Measurements from ENCODE around the gene OR7G3.

- TF ChIP-seq RAD21 (conservative IDR thresholded peaks at IDR 0.05) (no peak), EZH2 (IDR thresholded peaks at IDR 0.05; ENCODE audit: borderline replicate concordance, insufficient read depth, low read length, poor library complexity, severe bottlenecking) (no peak), CTCF (IDR thresholded peaks at IDR 0.05; ENCODE audit: poor library complexity, severe bottlenecking) (no peak), REST (IDR thresholded peaks at IDR 0.05; ENCODE audit: borderline replicate concordance) (no peak), SMC3 (conservative IDR thresholded peaks at IDR 0.05; ENCODE audit: poor library complexity) (no peak)
Measured at GRCh38 chr19:9078651-9079050, 48.1 kb downstream of the OR7G3 start.

Measured in neural cell (in vitro differentiated cells).